SK-N-MC (cell line): ENCODE data around the gene GMDS.

Experiments
- DNase-seq: peaks from one replicate; pipeline ENCODE4 v3.0.0-alpha.2; 2011; ENCODE audit warnings: low read depth, low spot score
- H3K27ac ChIP-seq: fragments of 200-600 bp; sonication (generic); 2 replicates; pipeline ENCODE4 v1.5.1; 2016; ENCODE audit warnings: mixed run types
- H3K36me3 ChIP-seq: fragments of 200-600 bp; sonication (generic); 2 replicates; pipeline ENCODE4 v1.6.1; 2017; ENCODE audit warnings: antibody characterized with exemption, low read length, mixed read lengths; ENCODE audit not compliant: insufficient read depth
- H3K4me3 ChIP-seq: fragments of 200-600 bp; sonication (generic); 2 replicates; pipeline ENCODE4 v1.5.1; 2016
- H3K9ac ChIP-seq: fragments of 200-600 bp; sonication (generic); 2 replicates; pipeline ENCODE4 v1.8.0; 2017; ENCODE audit warnings: mixed run types, mixed read lengths; ENCODE audit not compliant: insufficient read length
- H3K9me3 ChIP-seq: fragments of 200-600 bp; sonication (generic); 2 replicates; pipeline ENCODE4 v1.6.1; 2017; ENCODE audit warnings: low read depth, mild to moderate bottlenecking, antibody characterized with exemption, low read length, moderate library complexity, mixed read lengths
- EZH2 ChIP-seq: fragments of 200-600 bp; sonication (generic); IDR thresholded peaks from one replicate; pipeline ENCODE4 v1.6.1; 2017; ENCODE audit warnings: antibody characterized with exemption
- FOXP2 ChIP-seq: optimal IDR thresholded peaks from 2 replicates; pipeline ENCODE3; 2011; ENCODE audit warnings: mild to moderate bottlenecking, moderate library complexity; ENCODE audit not compliant: insufficient read depth; ENCODE audit errors: extremely low read length, control extremely low read depth
- POLR2AphosphoS5 ChIP-seq: IDR thresholded peaks from 2 replicates; pipeline ENCODE4 v1.6.1; 2012; ENCODE audit warnings: mild to moderate bottlenecking, low read depth, low read length, borderline replicate concordance

Gene GMDS

DNA sequence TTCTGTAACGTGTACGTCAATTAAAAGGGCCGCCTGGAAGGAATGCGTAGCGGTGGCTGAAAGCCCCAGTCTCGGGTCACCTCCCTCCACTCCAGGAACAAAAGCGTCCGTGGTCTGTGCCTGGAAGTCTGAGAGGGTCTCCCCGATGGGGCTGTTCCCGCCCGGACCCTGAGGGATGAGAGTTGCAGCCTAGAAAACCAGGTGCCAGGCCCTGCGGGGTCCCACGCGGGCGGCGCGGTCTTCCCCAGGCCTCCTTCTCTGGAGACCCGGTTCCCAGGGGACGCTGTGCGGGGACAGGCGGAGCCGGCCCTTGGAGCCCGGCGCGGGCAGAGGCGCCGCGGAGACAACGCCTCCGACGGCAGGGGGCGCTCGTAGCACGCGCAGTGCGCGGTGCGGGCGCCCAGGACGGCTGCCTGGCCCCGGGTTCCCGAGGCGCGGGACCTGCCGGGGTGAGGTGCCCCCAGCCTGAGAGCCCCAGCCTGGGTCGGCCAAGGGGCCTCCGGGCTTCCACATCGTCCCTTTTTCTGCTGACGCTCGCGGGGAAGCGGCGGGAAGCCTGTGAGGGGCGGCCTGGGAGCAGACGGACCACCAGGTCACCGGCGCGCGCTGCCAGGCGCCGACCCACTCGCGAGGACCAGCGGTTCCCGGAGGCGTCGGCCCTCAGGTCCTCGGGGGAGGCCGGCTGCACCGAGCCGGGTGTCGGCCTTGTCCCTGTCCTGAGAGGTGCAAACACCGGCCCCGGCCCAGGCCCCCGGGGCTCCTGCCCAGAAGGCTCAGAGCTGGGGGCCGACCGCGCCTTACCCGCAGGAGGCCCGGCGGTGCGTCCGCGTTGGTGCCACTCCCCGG lies 641.0 kb downstream of the GMDS start:
- Histone ChIP-seq H3K36me3 (no peaks in the 10 kb centered on the region), H3K9ac (no peak overlapping the region), H3K27ac (no peak overlapping the region), H3K9me3 (no peaks in the 10 kb centered on the region), H3K4me3 (peak overlapping the region; percentile 73)
- DNase-seq: no peak
- TF ChIP-seq EZH2 (no peak), FOXP2 (peak; percentile 24), POLR2AphosphoS5 (no peak)

DNA sequence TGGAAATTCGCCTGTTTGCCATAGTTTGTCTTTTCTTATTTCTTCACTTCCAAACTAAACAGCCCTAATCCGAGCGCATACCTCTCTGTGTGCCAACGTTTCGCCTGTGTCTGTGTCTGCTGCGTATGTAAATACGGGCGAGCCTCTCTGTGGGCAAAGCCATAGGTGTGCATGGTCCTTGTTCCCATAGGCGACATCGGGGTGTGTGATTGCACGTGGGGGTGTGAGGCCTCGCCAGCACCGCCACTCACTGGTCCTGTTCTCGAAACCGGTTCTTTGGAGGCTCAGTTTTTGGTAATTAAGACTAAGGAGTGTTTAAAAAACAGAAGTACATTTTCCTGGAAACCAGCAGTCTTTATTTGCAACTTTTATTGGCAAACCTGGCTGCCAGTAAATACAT lies 641.7 kb downstream of the GMDS start:
- TF ChIP-seq EZH2: no peak
- TF ChIP-seq POLR2AphosphoS5: no peak
- TF ChIP-seq FOXP2: no peak
- no peak overlapping the region for H3K9ac ChIP-seq
- no peaks in the 10 kb centered on the region for H3K9me3 ChIP-seq
- no peak for DNase-seq
- no peaks in the 10 kb centered on the region for H3K36me3 ChIP-seq
- H3K27ac ChIP-seq: no peak overlapping the region
- H3K4me3 ChIP-seq: no peak overlapping the region

DNA sequence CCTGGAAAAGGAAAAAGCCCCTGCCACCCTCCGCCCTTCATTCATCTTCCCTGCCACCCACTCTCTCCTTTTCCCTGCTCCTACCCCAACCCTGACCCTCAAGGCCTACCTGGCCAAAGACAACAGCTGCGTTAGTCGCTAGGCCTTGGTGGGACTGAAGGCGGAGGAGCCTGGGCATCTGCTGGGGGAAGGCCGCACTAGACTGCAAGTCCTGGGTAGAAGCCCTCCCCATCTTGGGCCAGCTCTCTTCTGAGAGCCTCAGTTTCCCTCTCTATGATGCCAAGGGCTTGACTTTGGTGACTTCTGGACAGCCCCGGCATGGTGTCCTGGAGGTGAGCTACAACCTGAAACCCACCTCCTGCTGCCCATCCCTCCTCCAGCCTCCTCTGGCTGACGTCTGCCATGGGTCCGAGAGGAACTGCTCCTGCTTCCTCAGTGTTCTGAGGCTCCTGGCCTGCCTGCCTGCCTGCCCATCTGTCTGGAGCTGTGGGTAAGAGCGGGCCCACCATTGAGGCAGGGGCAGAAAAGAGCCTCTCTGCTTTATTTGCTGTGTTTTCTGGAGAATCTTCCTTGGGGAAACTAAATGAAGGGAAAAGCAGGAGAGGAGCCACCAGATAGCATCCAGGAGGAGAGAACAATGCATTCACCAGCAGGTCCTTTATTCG lies 643.2 kb downstream of the GMDS start:
- H3K4me3 ChIP-seq: no peak overlapping the region
- DNase-seq: no peak

GRCh38 chr6:1601158-1602048 lies 644.0 kb downstream of the GMDS start:
- H3K9me3 ChIP-seq: no peaks in the 10 kb centered on the region
- no peak overlapping the region for H3K4me3 ChIP-seq
- no peak for TF ChIP-seq POLR2AphosphoS5
- no peak for TF ChIP-seq FOXP2
- TF ChIP-seq EZH2: no peak
- no peak for DNase-seq
- H3K9ac ChIP-seq: no peak overlapping the region
- no peak overlapping the region for H3K27ac ChIP-seq
- no peaks in the 10 kb centered on the region for H3K36me3 ChIP-seq

More for the DNA sequence above, 643.2 kb downstream of the GMDS start:
- Histone ChIP-seq H3K9me3 (no peaks in the 10 kb centered on the region), H3K27ac (no peak overlapping the region), H3K36me3 (no peaks in the 10 kb centered on the region), H3K9ac (no peak overlapping the region)
- TF ChIP-seq EZH2 (no peak), FOXP2 (no peak), POLR2AphosphoS5 (no peak)

DNA sequence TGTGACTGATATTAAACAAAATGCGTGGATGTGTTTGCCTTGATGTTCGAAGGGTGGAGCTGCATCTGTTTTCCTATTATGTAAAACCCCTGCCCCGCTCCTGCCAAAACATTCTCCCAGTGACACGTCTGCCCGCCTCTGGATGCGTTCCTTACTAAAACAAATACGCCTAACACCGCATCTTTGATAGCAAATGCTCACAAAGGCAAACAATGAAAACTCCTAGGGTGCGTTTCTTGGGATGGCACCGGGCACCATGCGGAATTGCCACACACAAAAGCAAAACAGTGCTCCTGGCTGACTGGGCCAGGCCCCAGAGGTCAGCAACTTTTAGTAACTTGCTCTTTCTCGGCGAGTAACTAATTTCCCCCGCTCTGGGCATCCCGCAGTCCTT lies 644.6 kb downstream of the GMDS start:
- DNase-seq: no peak
- TF ChIP-seq POLR2AphosphoS5 (no peak), FOXP2 (no peak), EZH2 (no peak)
- H3K36me3 ChIP-seq: no peaks in the 10 kb centered on the region

DNA sequence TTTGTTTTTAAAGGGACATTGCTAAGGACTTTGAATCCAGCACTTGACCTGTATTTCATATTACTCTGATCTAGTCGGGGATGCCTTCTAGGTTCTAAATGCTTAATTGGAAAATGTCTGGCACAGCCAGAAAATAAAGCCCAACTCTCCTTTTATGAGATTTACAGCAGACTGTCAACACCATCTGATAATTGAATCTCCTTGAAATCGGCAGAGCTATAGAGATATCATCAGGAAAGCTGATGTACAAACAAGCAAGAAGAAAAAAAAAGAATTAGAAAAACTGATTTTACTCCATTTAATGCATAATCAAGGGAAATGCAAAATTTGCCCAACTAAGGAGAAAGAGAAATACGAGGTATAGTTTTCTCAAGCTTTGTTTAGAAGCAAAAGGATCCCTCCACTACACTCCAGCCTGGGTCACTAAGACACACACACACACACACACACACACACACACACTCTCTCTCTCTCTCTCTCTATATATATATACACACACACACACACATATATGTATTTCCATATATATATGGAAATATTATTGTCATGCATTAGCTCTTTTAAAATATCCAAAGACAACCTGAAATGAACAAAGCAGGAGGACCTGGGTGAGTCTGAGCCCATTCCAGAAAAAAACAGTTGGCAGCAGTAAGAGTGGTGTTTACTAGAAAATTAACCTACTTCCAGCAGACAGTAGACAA lies 645.2 kb downstream of the GMDS start:
- no peaks in the 10 kb centered on the region for H3K9me3 ChIP-seq
- no peaks in the 10 kb centered on the region for H3K36me3 ChIP-seq
- no peak overlapping the region for H3K27ac ChIP-seq
- TF ChIP-seq POLR2AphosphoS5 (no peak), EZH2 (no peak), FOXP2 (no peak)
- DNase-seq: no peak
- no peak overlapping the region for H3K9ac ChIP-seq
- H3K4me3 ChIP-seq: no peak overlapping the region

More for the DNA sequence above, 644.6 kb downstream of the GMDS start:
- Histone ChIP-seq H3K9me3 (no peaks in the 10 kb centered on the region), H3K27ac (no peak overlapping the region), H3K9ac (no peak overlapping the region), H3K4me3 (no peak overlapping the region)

- DNase-seq: no peak
- no peak overlapping the region for H3K9ac ChIP-seq
- H3K27ac ChIP-seq: no peak overlapping the region
Observed at GRCh38 chr6:1599469-1599868, 645.9 kb downstream of the GMDS start.

DNA sequence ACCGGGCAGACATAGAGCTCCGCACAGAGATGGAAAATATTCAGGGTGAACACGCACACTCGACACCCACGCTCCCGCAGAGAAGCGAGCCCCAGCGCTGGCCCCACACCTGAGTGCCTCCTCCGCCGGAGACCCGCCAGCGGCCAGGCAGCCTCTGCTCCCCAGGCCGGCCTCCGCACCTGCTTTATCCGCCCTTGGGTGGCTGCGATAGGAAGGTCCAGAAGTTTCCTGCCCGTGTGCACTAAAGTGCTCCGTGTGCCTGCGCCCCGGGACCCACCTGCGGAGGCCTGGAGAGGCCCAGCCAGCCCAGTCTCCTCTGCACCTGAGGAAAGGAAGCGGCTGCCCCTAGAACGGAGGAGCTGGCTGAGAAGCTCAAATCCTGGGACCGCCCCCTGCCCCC lies 646.5 kb downstream of the GMDS start:
- no peak overlapping the region for H3K9ac ChIP-seq

More at GRCh38 chr6:1599469-1599868, 645.9 kb downstream of the GMDS start:
- H3K4me3 ChIP-seq: no peak overlapping the region
- TF ChIP-seq POLR2AphosphoS5 (no peak), FOXP2 (no peak), EZH2 (no peak)
- no peaks in the 10 kb centered on the region for H3K36me3 ChIP-seq
- H3K9me3 ChIP-seq: no peaks in the 10 kb centered on the region

More for the DNA sequence above, 646.5 kb downstream of the GMDS start:
- Histone ChIP-seq H3K4me3 (no peak overlapping the region), H3K36me3 (no peaks in the 10 kb centered on the region), H3K27ac (no peak overlapping the region), H3K9me3 (no peaks in the 10 kb centered on the region)
- DNase-seq: no peak
- TF ChIP-seq EZH2 (no peak), FOXP2 (no peak), POLR2AphosphoS5 (no peak)
